Peyer's patch (tissue), 4 donors: ENCODE measurements around the gene RAC3.

Experiments used
- POLR2A ChIP-seq, 2 donors: fragments of 450-650 bp; IDR thresholded peaks; one replicate each; pipeline ENCODE4 v1.5.1; 2017; ENCODE audit warnings: antibody characterized with exemption in 2 of 2, mild to moderate bottlenecking in 2 of 2, moderate library complexity in 2 of 2
- TF ChIP-seq, protein P1 (sequence below), 6 experiments: fragments of 450-650 bp in 4 of 6; fragments of 200-600 bp in 2 of 6; sonication (generic) in 1 of 6; IDR thresholded peaks; one replicate each; pipeline ENCODE4 v1.5.1; 2017 to 2019; ENCODE audit warnings: antibody characterized with exemption in 6 of 6, mild to moderate bottlenecking in 3 of 6, moderate library complexity in 1 of 6

GRCh38 chr17:82050152-82050760 lies 18.8 kb downstream of the RAC3 start:
- TF ChIP-seq, protein P1, sequence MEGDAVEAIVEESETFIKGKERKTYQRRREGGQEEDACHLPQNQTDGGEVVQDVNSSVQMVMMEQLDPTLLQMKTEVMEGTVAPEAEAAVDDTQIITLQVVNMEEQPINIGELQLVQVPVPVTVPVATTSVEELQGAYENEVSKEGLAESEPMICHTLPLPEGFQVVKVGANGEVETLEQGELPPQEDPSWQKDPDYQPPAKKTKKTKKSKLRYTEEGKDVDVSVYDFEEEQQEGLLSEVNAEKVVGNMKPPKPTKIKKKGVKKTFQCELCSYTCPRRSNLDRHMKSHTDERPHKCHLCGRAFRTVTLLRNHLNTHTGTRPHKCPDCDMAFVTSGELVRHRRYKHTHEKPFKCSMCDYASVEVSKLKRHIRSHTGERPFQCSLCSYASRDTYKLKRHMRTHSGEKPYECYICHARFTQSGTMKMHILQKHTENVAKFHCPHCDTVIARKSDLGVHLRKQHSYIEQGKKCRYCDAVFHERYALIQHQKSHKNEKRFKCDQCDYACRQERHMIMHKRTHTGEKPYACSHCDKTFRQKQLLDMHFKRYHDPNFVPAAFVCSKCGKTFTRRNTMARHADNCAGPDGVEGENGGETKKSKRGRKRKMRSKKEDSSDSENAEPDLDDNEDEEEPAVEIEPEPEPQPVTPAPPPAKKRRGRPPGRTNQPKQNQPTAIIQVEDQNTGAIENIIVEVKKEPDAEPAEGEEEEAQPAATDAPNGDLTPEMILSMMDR (IDR thresholded peaks at IDR 0.05), result no peak
- TF ChIP-seq POLR2A (IDR thresholded peaks at IDR 0.05), result no peak
